ENCODE data around the gene SOD3.

SOD3 gene

GRCh38 chr4:24794916-24795665 is at the start of gene SOD3:
TSS of gene SOD3 (plus strand) at chr4:24795573. CDS start at chr4:24799522, 3,949 bp downstream.
- DNase-seq (ENCODE audit: low spot score): peak; percentile 60

- no peak for DNase-seq (ENCODE audit: low spot score)
These were observed 48.0 kb upstream of the SOD3 start for GRCh38 chr4:24747234-24747975.

- DNase-seq (ENCODE audit: low spot score): no peak
These were observed 47.4 kb upstream of the SOD3 start for GRCh38 chr4:24748023-24748422.

- no peak for DNase-seq (ENCODE audit: low spot score)
These were observed 46.5 kb upstream of the SOD3 start for GRCh38 chr4:24748758-24749350.

GRCh38 chr4:24750106-24750505 is 45.3 kb upstream of the SOD3 start:
- no peak for DNase-seq (ENCODE audit: low spot score)

- DNase-seq (ENCODE audit: low spot score): no peak
These were observed 43.3 kb upstream of the SOD3 start for GRCh38 chr4:24751926-24752539.

GRCh38 chr4:24753519-24753918 is 41.9 kb upstream of the SOD3 start:
- DNase-seq (ENCODE audit: low spot score): no peak

GRCh38 chr4:24754571-24754970 is 40.8 kb upstream of the SOD3 start:
- DNase-seq (ENCODE audit: low spot score): peak; percentile 36

- DNase-seq (ENCODE audit: low spot score): no peak
These were observed 31.6 kb upstream of the SOD3 start for GRCh38 chr4:24763631-24764297.

GRCh38 chr4:24764345-24764744 is 31.0 kb upstream of the SOD3 start:
- no peak for DNase-seq (ENCODE audit: low spot score)

- no peak for DNase-seq (ENCODE audit: low spot score)
These were observed 29.9 kb upstream of the SOD3 start for GRCh38 chr4:24765376-24765988.

- DNase-seq (ENCODE audit: low spot score): no peak
These were observed 27.4 kb upstream of the SOD3 start for GRCh38 chr4:24768006-24768405.

GRCh38 chr4:24768604-24769003 is 26.8 kb upstream of the SOD3 start:
- DNase-seq (ENCODE audit: low spot score): no peak

GRCh38 chr4:24769571-24769970 is 25.8 kb upstream of the SOD3 start:
- DNase-seq (ENCODE audit: low spot score): no peak

- peak; percentile 9 for DNase-seq (ENCODE audit: low spot score)
These were observed 25.3 kb upstream of the SOD3 start for GRCh38 chr4:24770032-24770584.

- DNase-seq (ENCODE audit: low spot score): no peak
These were observed 24.7 kb upstream of the SOD3 start for GRCh38 chr4:24770667-24771066.

GRCh38 chr4:24771241-24771640 is 24.1 kb upstream of the SOD3 start:
- no peak for DNase-seq (ENCODE audit: low spot score)

GRCh38 chr4:24772061-24772705 is 23.2 kb upstream of the SOD3 start:
- DNase-seq (ENCODE audit: low spot score): no peak

- no peak for DNase-seq (ENCODE audit: low spot score)
These were observed 22.4 kb upstream of the SOD3 start for GRCh38 chr4:24772952-24773351.

- no peak for DNase-seq (ENCODE audit: low spot score)
These were observed 20.9 kb upstream of the SOD3 start for GRCh38 chr4:24774452-24774851.
